Measurements from ENCODE around the gene OSBPL7.

The OSBPL7 gene

DNA sequence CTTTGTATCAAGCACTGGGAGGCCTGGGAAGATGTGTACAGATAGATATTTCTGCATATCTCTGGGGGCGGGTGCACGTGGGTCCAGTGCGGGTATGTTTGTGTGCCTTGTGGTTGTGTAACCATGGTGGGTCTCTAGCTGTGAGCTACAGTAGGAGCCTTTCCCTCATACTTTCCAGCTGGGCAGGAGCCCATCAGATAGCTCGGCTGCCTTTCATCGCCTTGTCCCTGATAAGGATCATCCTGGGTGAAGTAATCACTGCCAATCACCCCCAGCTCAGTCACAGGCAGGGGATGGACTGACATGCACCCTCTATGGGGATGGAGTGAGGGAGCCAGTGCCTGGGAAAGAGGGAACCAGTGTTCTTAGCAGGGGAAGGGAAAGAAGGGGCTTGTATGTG, 22.6 kb upstream of the OSBPL7 start:
- no peaks in the 10 kb centered on the region for H3K36me3 ChIP-seq (ENCODE audit: insufficient read depth, low read length)
- TF ChIP-seq FOXP2 (optimal IDR thresholded peaks at IDR 0.05; ENCODE audit: control extremely low read depth, extremely low read length, insufficient read depth) (no peak), EZH2 (IDR thresholded peaks at IDR 0.05) (no peak)
- no peaks in the 10 kb centered on the region for H3K9me3 ChIP-seq (ENCODE audit: low read depth, low read length)
- no peak overlapping the region for H3K9ac ChIP-seq (ENCODE audit: insufficient read length)
- DNase-seq (ENCODE audit: low read depth, low spot score), result no peak
- H3K27ac ChIP-seq, result no peak overlapping the region
- no peak overlapping the region for H3K4me3 ChIP-seq

DNA sequence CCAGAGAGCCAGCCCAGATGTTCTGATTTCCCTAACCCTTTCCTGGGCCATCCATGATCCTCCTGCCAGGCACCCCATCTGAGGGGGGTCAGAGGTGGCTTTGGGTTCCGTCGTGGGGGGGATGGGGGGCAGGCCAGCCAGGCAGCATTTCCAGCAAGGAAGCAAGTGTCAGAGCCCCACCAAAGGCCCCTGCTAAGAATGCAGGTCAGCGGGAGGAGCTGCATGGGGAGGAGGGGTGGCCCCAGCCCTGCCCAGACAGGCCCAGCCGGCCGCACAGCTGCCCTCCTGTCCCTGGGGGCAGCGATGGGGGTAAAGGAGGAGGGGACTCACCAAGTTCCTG, 21.8 kb upstream of the OSBPL7 start:
- Histone ChIP-seq H3K9ac (ENCODE audit: insufficient read length) (no peak overlapping the region), H3K4me3 (no peak overlapping the region), H3K9me3 (ENCODE audit: low read depth, low read length) (no peaks in the 10 kb centered on the region), H3K36me3 (ENCODE audit: insufficient read depth, low read length) (no peaks in the 10 kb centered on the region), H3K27ac (no peak overlapping the region)
- no peak for DNase-seq (ENCODE audit: low read depth, low spot score)
- TF ChIP-seq EZH2 (IDR thresholded peaks at IDR 0.05) (no peak), FOXP2 (optimal IDR thresholded peaks at IDR 0.05; ENCODE audit: control extremely low read depth, extremely low read length, insufficient read depth) (no peak), POLR2AphosphoS5 (IDR thresholded peaks at IDR 0.05; ENCODE audit: borderline replicate concordance, low read depth, low read length) (no peak)

DNA sequence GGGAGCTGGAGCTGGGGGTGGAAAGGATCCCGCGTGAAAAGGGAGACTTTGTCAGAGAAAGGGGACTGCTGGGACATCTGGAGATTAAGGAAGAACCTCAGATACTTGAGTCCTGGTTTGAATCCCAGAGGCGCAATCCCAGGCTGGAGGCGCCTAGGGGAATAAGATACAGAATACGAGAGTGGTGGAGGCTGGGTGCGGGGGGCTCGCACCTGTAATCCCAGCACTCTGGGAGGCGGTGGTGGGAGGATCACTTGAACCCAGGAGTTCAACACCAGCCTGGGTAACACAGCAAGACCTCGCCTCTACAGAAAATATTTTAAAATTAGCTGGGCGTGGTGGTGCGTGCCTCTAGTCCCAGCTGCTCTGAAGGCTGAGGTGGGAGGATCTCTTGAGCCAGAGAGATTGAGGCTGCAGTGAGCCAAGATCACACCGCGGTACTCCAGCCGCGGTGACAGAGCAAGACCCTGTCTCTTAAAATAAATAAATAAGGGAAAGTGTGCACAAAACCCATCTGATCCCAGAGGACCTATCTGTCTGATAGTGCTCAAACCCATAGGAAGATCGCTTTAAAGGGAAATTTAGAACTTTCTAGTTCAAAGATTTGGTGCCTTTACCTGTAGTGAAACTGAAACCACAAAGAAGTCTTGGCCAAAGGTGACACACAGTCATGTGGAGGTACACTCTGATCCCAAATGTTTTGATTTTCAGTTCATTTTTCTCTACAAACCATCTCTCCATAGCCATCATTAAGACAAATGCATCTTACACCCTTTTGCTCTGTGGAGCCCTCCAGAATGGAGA, 20.1 kb upstream of the OSBPL7 start:
- Histone ChIP-seq H3K9ac (ENCODE audit: insufficient read length) (peak overlapping the region; percentile 71), H3K27ac (no peak overlapping the region), H3K4me3 (peak overlapping the region; percentile 89), H3K9me3 (ENCODE audit: low read depth, low read length) (no peaks in the 10 kb centered on the region), H3K36me3 (ENCODE audit: insufficient read depth, low read length) (no peaks in the 10 kb centered on the region)
- no peak for TF ChIP-seq FOXP2 (optimal IDR thresholded peaks at IDR 0.05; ENCODE audit: control extremely low read depth, extremely low read length, insufficient read depth)
- TF ChIP-seq EZH2 (IDR thresholded peaks at IDR 0.05), result no peak
- no peak for TF ChIP-seq POLR2AphosphoS5 (IDR thresholded peaks at IDR 0.05; ENCODE audit: borderline replicate concordance, low read depth, low read length)
- DNase-seq (ENCODE audit: low read depth, low spot score), result no peak

DNA sequence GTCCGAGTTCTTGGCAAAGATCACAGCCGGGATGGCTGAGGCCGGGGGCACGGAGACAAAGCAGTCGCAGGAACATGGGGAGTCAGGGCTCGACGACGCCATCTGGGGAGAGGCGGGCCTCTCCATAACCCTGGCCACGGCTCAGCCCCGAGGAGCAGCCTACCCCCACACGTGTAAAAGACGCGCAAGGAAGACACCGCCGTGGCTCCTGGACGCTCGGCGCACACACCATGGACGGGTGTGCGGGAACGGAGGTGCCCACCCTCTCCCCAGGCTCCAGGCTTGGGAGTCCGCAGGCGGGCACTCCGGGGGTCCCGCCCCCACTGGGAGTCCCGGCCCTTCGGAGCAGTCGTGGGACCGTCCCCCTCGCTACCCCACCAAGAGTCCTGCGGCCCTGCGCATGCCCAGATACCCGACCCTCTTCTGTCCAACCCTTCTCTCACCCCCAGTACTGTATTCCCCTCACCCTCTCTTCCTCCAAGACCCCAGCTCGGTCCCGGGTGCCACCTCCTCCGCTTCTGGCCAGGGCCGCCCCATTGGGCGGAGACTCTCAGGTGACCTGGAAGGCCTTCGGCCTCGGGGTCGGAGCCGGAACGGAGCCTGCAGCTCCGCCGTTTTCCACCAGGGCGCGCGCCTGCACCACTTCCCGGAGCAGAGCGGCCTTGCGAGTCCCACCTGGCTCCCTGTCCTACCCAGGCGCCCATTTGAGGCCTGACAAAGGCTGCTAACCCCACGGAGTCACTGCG, 19.3 kb upstream of the OSBPL7 start, which contains the start of gene SCRN2:
TSS of gene SCRN2 (minus strand) at position 532 of the 746 bp plus-strand sequence. CDS start at position 102, 430 bp downstream.
- Histone ChIP-seq H3K4me3 (peak within 1 kb of the TSS; percentile 89), H3K36me3 (ENCODE audit: insufficient read depth, low read length) (no peaks in the 10 kb centered on the region), H3K27ac (no peak within 1 kb of the TSS), H3K9me3 (ENCODE audit: low read depth, low read length) (no peaks in the 10 kb centered on the region), H3K9ac (ENCODE audit: insufficient read length) (peak within 1 kb of the TSS; percentile 71)
- DNase-seq (ENCODE audit: low read depth, low spot score), result no peak
- TF ChIP-seq EZH2 (IDR thresholded peaks at IDR 0.05) (no peak), POLR2AphosphoS5 (IDR thresholded peaks at IDR 0.05; ENCODE audit: borderline replicate concordance, low read depth, low read length) (no peak), FOXP2 (optimal IDR thresholded peaks at IDR 0.05; ENCODE audit: control extremely low read depth, extremely low read length, insufficient read depth) (no peak)

DNA sequence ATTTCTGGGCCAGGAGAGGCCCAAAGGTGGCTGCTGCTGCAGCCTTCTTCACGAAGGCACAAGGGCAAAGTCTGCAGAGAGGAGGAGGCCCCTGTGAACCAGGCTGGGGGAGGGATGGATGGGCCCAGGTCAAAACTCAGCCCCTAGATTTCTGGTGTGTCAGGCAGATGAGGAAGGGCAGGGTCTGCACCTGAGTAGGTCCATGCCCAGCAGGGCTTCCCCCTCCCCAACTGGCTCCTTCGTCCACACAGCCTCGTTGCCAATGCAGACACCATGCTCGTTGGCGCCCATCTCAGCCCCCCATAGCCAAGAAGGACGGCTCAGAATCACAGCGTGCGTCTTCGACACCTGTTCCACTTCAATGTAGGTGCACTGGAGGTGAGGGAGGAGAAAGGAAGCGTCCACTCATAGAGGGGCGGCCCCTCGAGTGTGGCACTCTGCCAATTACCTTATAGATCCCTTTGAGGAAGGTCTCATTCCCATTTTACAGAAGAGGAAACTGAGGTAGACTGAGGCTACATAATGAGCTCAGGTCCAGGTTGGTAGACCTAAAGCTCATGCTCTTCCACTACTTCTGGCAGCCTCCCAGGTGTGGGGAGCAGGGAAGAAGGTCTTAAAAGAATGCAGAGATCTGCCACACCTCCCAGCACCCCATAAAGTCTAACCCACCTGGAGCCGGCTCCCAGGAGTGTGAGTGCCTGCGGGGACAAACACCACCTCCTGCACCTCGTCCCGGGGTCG, 18.6 kb upstream of the OSBPL7 start:
- no peak for DNase-seq (ENCODE audit: low read depth, low spot score)
- Histone ChIP-seq H3K4me3 (peak overlapping the region; percentile 89), H3K36me3 (ENCODE audit: insufficient read depth, low read length) (no peaks in the 10 kb centered on the region), H3K9me3 (ENCODE audit: low read depth, low read length) (no peaks in the 10 kb centered on the region), H3K9ac (ENCODE audit: insufficient read length) (no peak overlapping the region), H3K27ac (no peak overlapping the region)
- TF ChIP-seq FOXP2 (optimal IDR thresholded peaks at IDR 0.05; ENCODE audit: control extremely low read depth, extremely low read length, insufficient read depth) (no peak), EZH2 (IDR thresholded peaks at IDR 0.05) (no peak), POLR2AphosphoS5 (IDR thresholded peaks at IDR 0.05; ENCODE audit: borderline replicate concordance, low read depth, low read length) (no peak)

DNA sequence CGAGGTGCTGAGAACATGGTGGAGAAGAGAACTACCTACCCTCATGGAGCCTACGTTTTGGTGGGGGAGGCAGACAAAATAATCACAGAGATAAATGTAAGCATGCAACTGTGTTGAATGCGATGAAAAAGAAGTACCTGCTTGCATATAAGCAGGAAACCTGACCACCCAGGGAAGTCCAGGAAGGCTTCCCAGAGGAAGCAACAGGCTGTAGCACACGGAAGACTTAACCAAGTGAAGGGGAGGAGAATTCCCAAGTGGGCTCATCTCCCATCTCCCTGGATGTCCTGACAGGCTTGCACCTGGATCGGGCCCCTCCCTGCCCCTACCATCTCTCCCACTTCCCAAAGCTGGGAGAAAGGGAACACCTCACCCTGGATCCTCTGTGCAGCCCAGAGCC, 17.5 kb upstream of the OSBPL7 start:
- Histone ChIP-seq H3K4me3 (no peak overlapping the region), H3K27ac (no peak overlapping the region), H3K9me3 (ENCODE audit: low read depth, low read length) (no peaks in the 10 kb centered on the region)

DNA sequence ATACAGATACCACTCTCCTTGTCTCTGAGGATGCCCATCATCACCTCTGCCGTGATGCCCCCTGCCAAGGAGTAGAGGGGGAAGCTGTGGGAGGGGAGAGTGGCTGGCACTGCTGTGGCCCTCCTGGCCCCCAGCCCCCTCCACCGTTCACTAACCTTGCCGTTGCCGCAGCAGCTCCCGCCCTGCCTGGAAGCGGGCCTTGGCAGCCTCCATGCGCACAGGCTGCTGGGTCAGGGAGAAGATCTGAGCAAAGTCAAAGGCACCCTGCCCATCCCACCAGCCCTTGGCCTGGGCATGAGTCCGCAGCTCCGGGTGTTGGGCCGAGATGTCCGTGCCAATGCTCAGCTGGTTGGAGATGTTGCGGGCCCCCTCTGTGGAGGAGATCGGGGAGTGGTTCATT, 17.0 kb upstream of the OSBPL7 start:
- TF ChIP-seq FOXP2 (optimal IDR thresholded peaks at IDR 0.05; ENCODE audit: control extremely low read depth, extremely low read length, insufficient read depth), result no peak
- no peak for TF ChIP-seq POLR2AphosphoS5 (IDR thresholded peaks at IDR 0.05; ENCODE audit: borderline replicate concordance, low read depth, low read length)
- TF ChIP-seq EZH2 (IDR thresholded peaks at IDR 0.05), result no peak
- DNase-seq (ENCODE audit: low read depth, low spot score), result no peak
- Histone ChIP-seq H3K4me3 (no peak overlapping the region), H3K36me3 (ENCODE audit: insufficient read depth, low read length) (no peaks in the 10 kb centered on the region), H3K9ac (ENCODE audit: insufficient read length) (no peak overlapping the region), H3K9me3 (ENCODE audit: low read depth, low read length) (no peaks in the 10 kb centered on the region), H3K27ac (no peak overlapping the region)

More for the DNA sequence above, 17.5 kb upstream of the OSBPL7 start:
- TF ChIP-seq POLR2AphosphoS5 (IDR thresholded peaks at IDR 0.05; ENCODE audit: borderline replicate concordance, low read depth, low read length) (no peak), FOXP2 (optimal IDR thresholded peaks at IDR 0.05; ENCODE audit: control extremely low read depth, extremely low read length, insufficient read depth) (no peak), EZH2 (IDR thresholded peaks at IDR 0.05) (no peak)
- no peak overlapping the region for H3K9ac ChIP-seq (ENCODE audit: insufficient read length)
- DNase-seq (ENCODE audit: low read depth, low spot score), result no peak
- no peaks in the 10 kb centered on the region for H3K36me3 ChIP-seq (ENCODE audit: insufficient read depth, low read length)

DNA sequence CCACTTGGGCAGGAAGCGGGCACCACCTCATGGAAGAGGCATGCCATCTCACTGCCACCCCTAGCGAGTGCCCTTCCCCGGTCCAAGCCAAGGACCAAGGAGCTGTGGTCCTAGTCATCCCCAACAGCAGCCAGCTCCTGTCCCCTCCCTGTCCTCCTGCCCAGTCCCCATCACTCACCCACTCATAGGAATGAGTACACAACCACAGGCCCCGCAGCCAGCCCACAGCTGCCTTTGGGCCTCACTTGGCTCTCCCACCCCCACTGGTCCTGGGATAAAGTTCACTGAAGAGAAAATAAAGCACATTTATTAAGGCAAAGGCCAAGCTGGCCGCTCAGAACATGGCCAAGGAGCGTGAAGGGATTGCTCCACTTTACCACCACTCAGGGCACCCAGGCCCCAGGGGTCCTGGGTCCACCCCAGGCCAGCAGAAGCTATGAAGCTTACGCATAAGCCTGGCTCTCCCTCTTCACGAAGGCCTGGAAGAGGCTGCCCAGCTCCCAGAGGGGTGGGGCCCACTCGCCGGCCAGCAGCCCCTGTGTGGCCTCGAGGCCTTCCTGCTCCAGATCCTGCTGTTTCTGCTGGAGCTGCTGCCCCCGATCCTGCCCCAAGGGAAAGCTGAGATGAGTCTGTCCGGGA, 15.9 kb upstream of the OSBPL7 start:
- H3K4me3 ChIP-seq, result no peak overlapping the region
- no peak for DNase-seq (ENCODE audit: low read depth, low spot score)
- H3K27ac ChIP-seq, result no peak overlapping the region
- H3K36me3 ChIP-seq (ENCODE audit: insufficient read depth, low read length), result no peaks in the 10 kb centered on the region
- H3K9ac ChIP-seq (ENCODE audit: insufficient read length), result no peak overlapping the region
- TF ChIP-seq POLR2AphosphoS5 (IDR thresholded peaks at IDR 0.05; ENCODE audit: borderline replicate concordance, low read depth, low read length), result no peak
- TF ChIP-seq FOXP2 (optimal IDR thresholded peaks at IDR 0.05; ENCODE audit: control extremely low read depth, extremely low read length, insufficient read depth), result no peak
- no peak for TF ChIP-seq EZH2 (IDR thresholded peaks at IDR 0.05)
- no peaks in the 10 kb centered on the region for H3K9me3 ChIP-seq (ENCODE audit: low read depth, low read length)

All from SK-N-MC (cell line).